ENCODE data around the gene CCL20.

The CCL20 gene

DNA sequence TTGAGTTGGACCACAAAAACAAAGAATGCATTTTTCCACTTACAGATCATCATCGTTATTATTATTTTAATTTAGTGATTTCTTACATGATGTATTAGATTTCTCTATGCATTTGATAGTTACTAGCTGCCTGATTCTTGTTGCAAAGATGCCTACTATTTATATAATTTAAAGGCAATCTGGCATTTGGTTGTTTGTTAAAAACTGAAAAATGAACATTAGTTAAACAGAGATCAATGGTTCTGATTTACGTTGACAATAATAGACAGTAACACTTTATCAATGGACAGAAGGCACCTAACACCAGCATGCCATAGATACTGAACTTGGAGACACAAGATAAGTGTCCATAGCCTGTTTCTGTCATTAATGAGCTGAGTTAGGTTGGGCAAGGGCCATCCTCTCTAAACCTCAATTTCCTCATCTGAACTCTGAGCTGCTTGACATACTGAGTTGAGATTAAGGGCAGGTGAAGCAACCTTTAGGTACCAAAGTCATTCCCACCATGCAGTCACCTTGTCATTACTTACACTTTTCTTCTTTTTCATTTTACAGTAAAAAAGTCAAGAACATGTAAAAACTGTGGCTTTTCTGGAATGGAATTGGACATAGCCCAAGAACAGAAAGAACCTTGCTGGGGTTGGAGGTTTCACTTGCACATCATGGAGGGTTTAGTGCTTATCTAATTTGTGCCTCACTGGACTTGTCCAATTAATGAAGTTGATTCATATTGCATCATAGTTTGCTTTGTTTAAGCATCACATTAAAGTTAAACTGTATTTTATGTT is 3.1 kb downstream of the CCL20 start:
- Histone ChIP-seq H3K4me2 (ENCODE audit: low read length) (no peak overlapping the region), H3K79me2 (ENCODE audit: control insufficient read depth, low read length) (no peaks in the 10 kb centered on the region), H3K27me3 (ENCODE audit: control insufficient read depth, low read length) (no peaks in the 10 kb centered on the region), H3K4me1 (ENCODE audit: control insufficient read depth, low read length) (no peaks in the 10 kb centered on the region), H3K9me2 (replicated peaks; ENCODE audit: control insufficient read depth, low read length) (no peaks in the 10 kb centered on the region), H3K4me3 (ENCODE audit: low read length) (no peak overlapping the region), H4K20me1 (ENCODE audit: control insufficient read depth, insufficient read depth, low read depth, low read length) (no peaks in the 10 kb centered on the region), H3K36me3 (ENCODE audit: control insufficient read depth, low read length) (no peaks in the 10 kb centered on the region), H3K9me3 (ENCODE audit: control insufficient read depth, insufficient read depth, low read length) (no peaks in the 10 kb centered on the region), H3K27ac (ENCODE audit: low read depth, low read length) (no peak overlapping the region), H3F3A (ENCODE audit: control insufficient read depth, insufficient read depth) (no peaks in the 10 kb centered on the region)
- no peak for TF ChIP-seq EZH2phosphoT487 (IDR thresholded peaks at IDR 0.05; ENCODE audit: borderline replicate concordance, low read length)

DNA sequence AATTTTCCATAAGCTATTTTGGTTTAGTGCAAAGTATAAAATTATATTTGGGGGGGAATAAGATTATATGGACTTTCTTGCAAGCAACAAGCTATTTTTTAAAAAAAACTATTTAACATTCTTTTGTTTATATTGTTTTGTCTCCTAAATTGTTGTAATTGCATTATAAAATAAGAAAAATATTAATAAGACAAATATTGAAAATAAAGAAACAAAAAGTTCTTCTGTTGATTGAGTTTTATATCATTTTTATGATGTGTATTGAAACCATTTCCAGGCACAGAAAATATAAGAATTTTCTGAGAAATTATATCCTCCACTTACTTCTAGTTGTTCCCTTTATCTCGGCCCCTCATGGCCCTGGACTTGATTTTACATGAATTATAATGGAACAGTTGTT is 3.7 kb downstream of the CCL20 start:
- Histone ChIP-seq H3K79me2 (ENCODE audit: control insufficient read depth, low read length) (no peaks in the 10 kb centered on the region), H3K4me1 (ENCODE audit: control insufficient read depth, low read length) (no peaks in the 10 kb centered on the region), H3K9me2 (replicated peaks; ENCODE audit: control insufficient read depth, low read length) (no peaks in the 10 kb centered on the region), H3K36me3 (ENCODE audit: control insufficient read depth, low read length) (no peaks in the 10 kb centered on the region), H3K4me2 (ENCODE audit: low read length) (no peak overlapping the region), H3K4me3 (ENCODE audit: low read length) (no peak overlapping the region), H3K27ac (ENCODE audit: low read depth, low read length) (no peak overlapping the region), H4K20me1 (ENCODE audit: control insufficient read depth, insufficient read depth, low read depth, low read length) (no peaks in the 10 kb centered on the region), H3K27me3 (ENCODE audit: control insufficient read depth, low read length) (no peaks in the 10 kb centered on the region), H3F3A (ENCODE audit: control insufficient read depth, insufficient read depth) (no peaks in the 10 kb centered on the region), H3K9me3 (ENCODE audit: control insufficient read depth, insufficient read depth, low read length) (no peaks in the 10 kb centered on the region)
- TF ChIP-seq EZH2phosphoT487 (IDR thresholded peaks at IDR 0.05; ENCODE audit: borderline replicate concordance, low read length) = no peak
- TF ChIP-seq, protein P1, sequence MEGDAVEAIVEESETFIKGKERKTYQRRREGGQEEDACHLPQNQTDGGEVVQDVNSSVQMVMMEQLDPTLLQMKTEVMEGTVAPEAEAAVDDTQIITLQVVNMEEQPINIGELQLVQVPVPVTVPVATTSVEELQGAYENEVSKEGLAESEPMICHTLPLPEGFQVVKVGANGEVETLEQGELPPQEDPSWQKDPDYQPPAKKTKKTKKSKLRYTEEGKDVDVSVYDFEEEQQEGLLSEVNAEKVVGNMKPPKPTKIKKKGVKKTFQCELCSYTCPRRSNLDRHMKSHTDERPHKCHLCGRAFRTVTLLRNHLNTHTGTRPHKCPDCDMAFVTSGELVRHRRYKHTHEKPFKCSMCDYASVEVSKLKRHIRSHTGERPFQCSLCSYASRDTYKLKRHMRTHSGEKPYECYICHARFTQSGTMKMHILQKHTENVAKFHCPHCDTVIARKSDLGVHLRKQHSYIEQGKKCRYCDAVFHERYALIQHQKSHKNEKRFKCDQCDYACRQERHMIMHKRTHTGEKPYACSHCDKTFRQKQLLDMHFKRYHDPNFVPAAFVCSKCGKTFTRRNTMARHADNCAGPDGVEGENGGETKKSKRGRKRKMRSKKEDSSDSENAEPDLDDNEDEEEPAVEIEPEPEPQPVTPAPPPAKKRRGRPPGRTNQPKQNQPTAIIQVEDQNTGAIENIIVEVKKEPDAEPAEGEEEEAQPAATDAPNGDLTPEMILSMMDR (IDR thresholded peaks at IDR 0.05; ENCODE audit: low read depth, low read length, poor library complexity, severe bottlenecking) = no peak

- H3K4me1 ChIP-seq (ENCODE audit: control insufficient read depth, low read length) = no peaks in the 10 kb centered on the region
- no peaks in the 10 kb centered on the region for H3F3A ChIP-seq (ENCODE audit: control insufficient read depth, insufficient read depth)
- H3K36me3 ChIP-seq (ENCODE audit: control insufficient read depth, low read length) = no peaks in the 10 kb centered on the region
- no peaks in the 10 kb centered on the region for H3K27me3 ChIP-seq (ENCODE audit: control insufficient read depth, low read length)
- H3K79me2 ChIP-seq (ENCODE audit: control insufficient read depth, low read length) = no peaks in the 10 kb centered on the region
- TF ChIP-seq, protein P1 (IDR thresholded peaks at IDR 0.05; ENCODE audit: low read depth, low read length, poor library complexity, severe bottlenecking) = no peak
- TF ChIP-seq EZH2phosphoT487 (IDR thresholded peaks at IDR 0.05; ENCODE audit: borderline replicate concordance, low read length) = no peak
- H3K4me3 ChIP-seq (ENCODE audit: low read length) = no peak overlapping the region
- no peaks in the 10 kb centered on the region for H3K9me2 ChIP-seq (replicated peaks; ENCODE audit: control insufficient read depth, low read length)
- H3K9me3 ChIP-seq (ENCODE audit: control insufficient read depth, insufficient read depth, low read length) = no peaks in the 10 kb centered on the region
- no peak overlapping the region for H3K4me2 ChIP-seq (ENCODE audit: low read length)
- H3K27ac ChIP-seq (ENCODE audit: low read depth, low read length) = no peak overlapping the region
- no peaks in the 10 kb centered on the region for H4K20me1 ChIP-seq (ENCODE audit: control insufficient read depth, insufficient read depth, low read depth, low read length)
Measured at GRCh38 chr2:227817850-227818674, 4.4 kb downstream of the CCL20 start.

All from DOHH2 (cell line).